Suprapubic skin (tissue), 3 donors: ENCODE results near the gene FOXL3.

Source experiments
- POLR2AphosphoS5 ChIP-seq, 3 donors: sonication (generic); formaldehyde crosslinking; IDR thresholded peaks; one replicate each; pipeline ENCODE4 v1.6.1; 2017; ENCODE audit warnings: antibody characterized with exemption in 3 of 3
- TF ChIP-seq, protein P1 (sequence below), 2 donors: fragments of 200-600 bp in 1 of 2; fragments of 450-650 bp in 1 of 2; sonication (generic) in 1 of 2; IDR thresholded peaks; one replicate each; pipeline ENCODE4 v1.5.1; 2016 to 2019; ENCODE audit warnings: antibody characterized with exemption in 2 of 2, mild to moderate bottlenecking in 1 of 2, moderate library complexity in 1 of 2

- TF ChIP-seq, protein P1, sequence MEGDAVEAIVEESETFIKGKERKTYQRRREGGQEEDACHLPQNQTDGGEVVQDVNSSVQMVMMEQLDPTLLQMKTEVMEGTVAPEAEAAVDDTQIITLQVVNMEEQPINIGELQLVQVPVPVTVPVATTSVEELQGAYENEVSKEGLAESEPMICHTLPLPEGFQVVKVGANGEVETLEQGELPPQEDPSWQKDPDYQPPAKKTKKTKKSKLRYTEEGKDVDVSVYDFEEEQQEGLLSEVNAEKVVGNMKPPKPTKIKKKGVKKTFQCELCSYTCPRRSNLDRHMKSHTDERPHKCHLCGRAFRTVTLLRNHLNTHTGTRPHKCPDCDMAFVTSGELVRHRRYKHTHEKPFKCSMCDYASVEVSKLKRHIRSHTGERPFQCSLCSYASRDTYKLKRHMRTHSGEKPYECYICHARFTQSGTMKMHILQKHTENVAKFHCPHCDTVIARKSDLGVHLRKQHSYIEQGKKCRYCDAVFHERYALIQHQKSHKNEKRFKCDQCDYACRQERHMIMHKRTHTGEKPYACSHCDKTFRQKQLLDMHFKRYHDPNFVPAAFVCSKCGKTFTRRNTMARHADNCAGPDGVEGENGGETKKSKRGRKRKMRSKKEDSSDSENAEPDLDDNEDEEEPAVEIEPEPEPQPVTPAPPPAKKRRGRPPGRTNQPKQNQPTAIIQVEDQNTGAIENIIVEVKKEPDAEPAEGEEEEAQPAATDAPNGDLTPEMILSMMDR (IDR thresholded peaks at IDR 0.05) = no peak
- no peak for TF ChIP-seq POLR2AphosphoS5 (IDR thresholded peaks at IDR 0.05)
Measured at GRCh38 chr7:265192-265997, 24.6 kb upstream of the FOXL3 start.
